Naive B cell (primary cell): Measurements from ENCODE around the gene TPSG1. TPM values are rescaled to one million over a fixed set of nuclear protein-coding genes. Genes with fewer than 3 reads are reported as not detected.

Experiments used
- ATAC-seq, 2 donors: fragments of 150-1000 bp; cut with Tn5 transposase; 2 replicates each; pipeline ENCODE4 v1.10.0; 2021; ENCODE audit warnings: low read depth in 2 of 2, mild to moderate bottlenecking in 2 of 2, moderate library complexity in 2 of 2
- DNase-seq: peaks from one replicate; pipeline ENCODE4 v3.0.0; 2022
- H3K27ac Mint-ChIP-seq, 6 donors: one replicate each; pipeline ENCODE4 v1.8.0; 2020 to 2022; ENCODE audit warnings: mild to moderate bottlenecking in 6 of 6, mixed read lengths in 6 of 6, moderate library complexity in 5 of 6, inconsistent platforms in 2 of 6
- H3K27me3 Mint-ChIP-seq, 3 donors: one replicate each; pipeline ENCODE4 v1.8.0; 2021 to 2022; ENCODE audit warnings: mixed read lengths in 3 of 3, mild to moderate bottlenecking in 1 of 3
- H3K36me3 Mint-ChIP-seq, 2 donors: one replicate each; pipeline ENCODE4 v1.8.0; 2020 to 2022; ENCODE audit warnings: mixed read lengths in 2 of 2, inconsistent platforms in 1 of 2, mild to moderate bottlenecking in 1 of 2
- H3K4me1 Mint-ChIP-seq, 3 donors: one replicate each; pipeline ENCODE4 v1.8.0; 2020 to 2022; ENCODE audit warnings: mixed read lengths in 3 of 3, inconsistent platforms in 1 of 3, mild to moderate bottlenecking in 1 of 3, moderate library complexity in 1 of 3
- H3K4me3 Mint-ChIP-seq, 8 donors: one replicate each; pipeline ENCODE4 v1.8.0; 2020 to 2022; ENCODE audit warnings: mild to moderate bottlenecking in 8 of 8, mixed read lengths in 8 of 8, moderate library complexity in 8 of 8, inconsistent platforms in 2 of 8
- H3K9me3 Mint-ChIP-seq, 7 donors: one replicate each; pipeline ENCODE4 v1.8.0; 2020 to 2022; ENCODE audit warnings: mixed read lengths in 7 of 7, mild to moderate bottlenecking in 5 of 7, inconsistent platforms in 2 of 7, moderate library complexity in 1 of 7
- polyA plus RNA-seq, 6 donors: library from polyadenylated mRNA; unstranded; fragments of 300-500 nt; fragmentation: Illumina TruSeq; gene quantifications; one replicate each; pipeline ENCODE4 v1.2.3, GENCODE V29; 2021; ENCODE audit warnings: low read depth in 6 of 6

TPSG1 gene
- polyA plus RNA-seq, 6 donors from 2014 or later, result not detected

DNA sequence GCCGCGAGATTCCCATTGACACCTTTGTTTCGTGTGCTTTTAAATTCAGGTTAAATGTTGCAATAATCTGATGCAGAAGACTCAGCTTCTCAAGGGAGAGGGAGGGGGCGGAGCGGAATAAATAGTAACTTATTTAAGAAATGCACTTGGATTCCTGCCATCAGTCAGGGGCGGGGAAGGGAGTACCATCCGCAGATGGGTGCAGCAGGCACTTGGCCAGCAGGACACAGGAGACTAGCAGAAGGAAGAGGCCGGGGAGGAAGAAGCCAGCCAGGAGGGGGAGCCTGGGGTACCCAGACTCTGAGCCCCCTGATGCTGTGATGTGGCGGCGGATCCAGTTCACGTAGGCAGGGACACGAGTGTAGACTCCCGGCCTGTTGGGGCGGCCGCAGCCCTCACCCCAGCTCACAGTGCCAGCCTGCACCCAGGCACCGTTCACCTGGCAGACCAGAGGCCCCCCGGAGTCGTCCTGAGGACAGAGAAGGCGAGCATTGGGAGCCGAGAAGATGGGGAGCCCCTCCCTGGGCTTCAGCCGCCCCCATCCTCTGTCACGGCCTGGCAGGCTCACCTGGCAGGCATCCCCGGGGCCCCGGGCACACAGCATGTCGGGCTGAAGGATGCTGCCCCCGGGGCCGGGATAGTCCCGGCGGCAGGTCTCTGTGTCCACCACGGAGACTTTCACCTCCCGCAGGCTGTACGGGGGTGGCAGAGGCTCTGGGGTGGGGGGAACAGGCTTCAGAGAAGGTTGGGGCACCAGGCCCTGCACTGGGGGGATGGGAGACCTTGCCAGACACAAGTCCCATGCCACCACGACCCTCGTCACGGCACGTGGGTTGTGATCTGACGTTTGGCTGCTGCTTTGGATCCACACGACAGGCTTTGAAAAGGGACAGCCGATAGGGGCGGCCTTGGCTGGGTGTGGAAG is 3.2 kb downstream of the TPSG1 start:
- H3K27ac Mint-ChIP-seq, result no peak overlapping the region
- no peaks in the 10 kb centered on the region for H3K36me3 Mint-ChIP-seq
- H3K9me3 Mint-ChIP-seq, result no peaks in the 10 kb centered on the region
- peaks cover 0 to 7% (median 5%) of the 10 kb centered on the region in 3 donors for H3K27me3 Mint-ChIP-seq
- ATAC-seq, result no peak
- no peaks in the 10 kb centered on the region for H3K4me1 Mint-ChIP-seq
- no peak for DNase-seq
- no peak overlapping the region for H3K4me3 Mint-ChIP-seq

DNA sequence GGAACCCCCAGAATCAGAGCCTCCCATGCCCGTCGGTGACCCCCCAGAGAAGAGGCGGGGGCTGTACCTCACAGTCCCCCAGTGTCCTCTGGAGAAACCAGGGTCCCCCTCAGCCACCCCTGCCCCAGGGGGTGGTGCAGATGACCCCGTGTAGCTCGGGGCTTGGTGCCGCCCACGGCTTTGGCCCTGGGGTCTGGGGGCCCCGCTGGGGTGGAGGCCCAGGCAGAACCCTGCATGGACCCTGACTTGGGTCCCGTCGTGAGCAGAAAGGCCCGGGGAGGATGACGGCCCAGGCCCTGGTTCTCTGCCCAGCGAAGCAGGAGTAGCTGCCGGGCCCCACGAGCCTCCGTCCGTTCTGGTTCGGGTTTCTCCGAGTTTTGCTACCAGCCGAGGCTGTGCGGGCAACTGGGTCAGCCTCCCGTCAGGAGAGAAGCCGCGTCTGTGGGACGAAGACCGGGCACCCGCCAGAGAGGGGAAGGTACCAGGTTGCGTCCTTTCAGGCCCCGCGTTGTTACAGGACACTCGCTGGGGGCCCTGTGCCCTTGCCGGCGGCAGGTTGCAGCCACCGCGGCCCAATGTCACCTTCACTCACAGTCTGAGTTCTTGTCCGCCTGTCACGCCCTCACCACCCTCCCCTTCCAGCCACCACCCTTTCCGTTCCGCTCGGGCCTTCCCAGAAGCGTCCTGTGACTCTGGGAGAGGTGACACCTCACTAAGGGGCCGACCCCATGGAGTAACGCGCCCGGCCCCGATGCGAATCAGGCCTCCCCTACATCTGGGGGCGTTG is 4.0 kb downstream of the TPSG1 start:
- no peak overlapping the region for H3K4me3 Mint-ChIP-seq
- H3K27me3 Mint-ChIP-seq, result peaks cover 0 to 7% (median 2%) of the 10 kb centered on the region in 3 donors
- no peak overlapping the region for H3K27ac Mint-ChIP-seq
- H3K36me3 Mint-ChIP-seq, result no peaks in the 10 kb centered on the region
- ATAC-seq, result no peak
- H3K4me1 Mint-ChIP-seq, result no peaks in the 10 kb centered on the region
- H3K9me3 Mint-ChIP-seq, result no peaks in the 10 kb centered on the region
- no peak for DNase-seq

DNA sequence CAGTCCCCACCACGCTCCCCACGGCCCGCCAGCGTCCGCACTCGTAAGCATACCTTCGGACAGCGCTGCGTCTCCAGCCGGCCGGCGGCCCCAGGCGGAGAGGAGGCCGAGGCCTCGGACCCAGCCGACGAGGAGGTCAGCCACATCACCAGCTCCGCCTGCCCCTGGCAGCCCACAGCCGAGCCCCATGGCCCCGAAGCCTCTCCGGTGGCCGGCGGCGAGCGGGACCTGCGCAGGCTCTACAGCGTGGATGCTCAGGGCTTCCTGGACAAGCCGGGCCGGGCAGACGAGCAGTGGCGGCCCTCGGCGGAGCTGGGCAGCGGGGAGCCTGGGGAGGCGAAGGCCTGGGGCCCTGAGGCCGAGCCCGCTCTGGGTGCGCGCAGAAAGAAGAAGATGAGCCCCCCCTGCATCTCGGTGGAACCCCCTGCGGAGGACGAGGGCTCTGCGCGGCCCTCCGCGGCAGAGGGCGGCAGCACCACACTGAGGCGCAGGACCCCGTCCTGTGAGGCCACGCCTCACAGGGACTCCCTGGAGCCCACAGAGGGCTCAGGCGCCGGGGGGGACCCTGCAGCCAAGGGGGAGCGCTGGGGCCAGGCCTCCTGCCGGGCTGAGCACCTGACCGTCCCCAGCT is 4.9 kb downstream of the TPSG1 start:
- no peaks in the 10 kb centered on the region for H3K4me1 Mint-ChIP-seq
- peaks cover 0 to 7% (median 5%) of the 10 kb centered on the region in 3 donors for H3K27me3 Mint-ChIP-seq
- ATAC-seq, result no peak
- no peak for DNase-seq
- no peaks in the 10 kb centered on the region for H3K36me3 Mint-ChIP-seq
- no peak overlapping the region for H3K4me3 Mint-ChIP-seq
- no peak overlapping the region for H3K27ac Mint-ChIP-seq
- no peaks in the 10 kb centered on the region for H3K9me3 Mint-ChIP-seq

DNA sequence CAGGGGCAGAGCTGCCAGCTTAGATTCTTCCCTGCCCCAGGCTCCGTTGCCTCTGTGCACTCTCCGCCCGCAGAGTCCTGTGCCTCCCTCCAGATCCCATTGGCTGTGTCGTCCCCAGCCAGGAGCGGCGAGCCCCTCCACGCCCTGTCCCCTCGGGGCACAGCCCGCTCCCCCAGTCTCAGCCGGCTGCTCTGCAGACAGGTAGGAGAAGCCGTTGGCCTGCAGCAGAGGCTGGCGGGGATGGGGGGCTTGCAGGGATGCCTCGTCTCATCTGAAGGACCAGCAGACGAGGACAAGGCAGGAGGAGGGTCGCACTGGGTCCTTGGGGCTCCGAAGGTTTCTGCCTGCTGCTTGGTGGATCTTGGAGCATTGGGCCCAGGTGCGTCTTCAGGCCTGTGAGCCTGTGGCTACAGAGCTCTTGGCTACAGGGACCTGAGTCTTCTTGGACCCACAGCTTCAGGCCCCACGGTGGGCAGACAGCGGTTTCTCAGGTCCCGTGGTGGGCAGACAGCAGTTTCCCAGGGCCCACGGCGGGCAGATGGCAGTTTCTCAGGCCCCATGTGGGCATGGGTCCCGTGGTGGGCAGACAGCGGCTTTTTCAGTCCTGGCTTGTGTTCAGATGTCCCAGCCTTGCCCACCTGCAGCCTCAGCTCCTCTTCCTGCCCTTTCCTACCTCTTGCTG is 6.0 kb downstream of the TPSG1 start:
- no peak overlapping the region for H3K27ac Mint-ChIP-seq
- H3K27me3 Mint-ChIP-seq, result peaks cover 0 to 7% (median 5%) of the 10 kb centered on the region in 3 donors
- ATAC-seq, result no peak
- DNase-seq, result no peak
- H3K4me3 Mint-ChIP-seq, result peak overlapping the region in 1 of 8 donors; percentile 35
- no peaks in the 10 kb centered on the region for H3K36me3 Mint-ChIP-seq
- H3K4me1 Mint-ChIP-seq, result no peaks in the 10 kb centered on the region
- H3K9me3 Mint-ChIP-seq, result no peaks in the 10 kb centered on the region

DNA sequence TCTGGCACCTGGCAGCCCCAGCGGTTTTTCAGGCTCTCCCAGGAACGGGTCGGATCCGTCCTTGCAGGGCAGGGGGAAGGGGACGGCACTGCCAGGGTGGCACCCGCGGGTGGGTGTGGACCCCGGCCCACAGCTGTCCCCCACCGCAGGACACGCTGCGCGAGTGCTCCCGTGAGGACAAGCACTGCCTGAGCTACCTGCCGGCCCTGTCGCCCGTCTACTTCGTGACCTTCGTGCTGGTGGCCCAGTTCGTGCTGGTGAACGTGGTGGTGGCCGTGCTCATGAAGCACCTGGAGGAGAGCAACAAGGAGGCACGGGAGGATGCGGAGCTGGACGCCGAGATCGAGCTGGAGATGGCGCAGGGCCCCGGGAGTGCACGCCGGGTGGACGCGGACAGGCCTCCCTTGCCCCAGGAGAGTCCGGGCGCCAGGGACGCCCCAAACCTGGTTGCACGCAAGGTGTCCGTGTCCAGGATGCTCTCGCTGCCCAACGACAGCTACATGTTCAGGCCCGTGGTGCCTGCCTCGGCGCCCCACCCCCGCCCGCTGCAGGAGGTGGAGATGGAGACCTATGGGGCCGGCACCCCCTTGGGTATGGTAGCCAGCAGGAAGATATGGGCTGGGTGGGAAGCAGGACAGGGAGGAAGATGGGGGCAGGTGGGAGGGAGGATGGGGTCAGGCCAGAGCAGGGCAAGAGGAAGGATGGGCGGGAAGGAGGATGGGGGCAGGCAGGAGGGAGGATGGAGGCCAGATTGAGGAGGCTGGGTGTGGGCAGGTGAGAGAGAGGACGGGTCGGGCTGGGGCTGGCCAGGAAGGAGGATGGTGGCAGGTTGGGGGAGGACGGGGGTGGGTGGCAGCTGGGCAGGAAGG is 6.8 kb downstream of the TPSG1 start:
- H3K4me1 Mint-ChIP-seq, result no peaks in the 10 kb centered on the region
- ATAC-seq (no peak), DNase-seq (no peak)
- peaks cover 0 to 7% (median 5%) of the 10 kb centered on the region in 3 donors for H3K27me3 Mint-ChIP-seq
- no peak overlapping the region for H3K27ac Mint-ChIP-seq
- no peak overlapping the region for H3K4me3 Mint-ChIP-seq
- H3K9me3 Mint-ChIP-seq, result no peaks in the 10 kb centered on the region
- H3K36me3 Mint-ChIP-seq, result no peaks in the 10 kb centered on the region

DNA sequence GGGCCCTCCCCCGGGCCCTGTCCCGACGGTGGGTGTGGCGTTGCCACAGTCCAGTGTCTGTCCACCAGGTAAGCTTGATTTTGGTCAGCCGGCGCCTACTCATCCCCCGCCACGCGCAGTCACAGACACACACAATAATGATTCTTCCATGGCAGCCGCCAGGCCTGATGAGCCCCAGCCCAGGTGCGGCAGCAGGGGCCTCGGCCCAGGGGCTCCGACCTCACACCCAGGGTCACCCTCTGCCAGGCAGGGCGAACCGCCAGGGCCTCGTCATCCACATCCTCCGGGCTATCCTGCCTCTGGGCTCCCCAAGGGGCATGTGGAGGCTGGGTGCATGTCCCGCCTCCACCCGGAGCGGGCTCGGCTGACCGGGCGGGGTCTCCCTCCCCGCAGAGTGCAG is 7.5 kb downstream of the TPSG1 start:
- Mint-ChIP-seq H3K4me3 (no peak overlapping the region), H3K4me1 (no peaks in the 10 kb centered on the region)
- no peak for ATAC-seq

DNA sequence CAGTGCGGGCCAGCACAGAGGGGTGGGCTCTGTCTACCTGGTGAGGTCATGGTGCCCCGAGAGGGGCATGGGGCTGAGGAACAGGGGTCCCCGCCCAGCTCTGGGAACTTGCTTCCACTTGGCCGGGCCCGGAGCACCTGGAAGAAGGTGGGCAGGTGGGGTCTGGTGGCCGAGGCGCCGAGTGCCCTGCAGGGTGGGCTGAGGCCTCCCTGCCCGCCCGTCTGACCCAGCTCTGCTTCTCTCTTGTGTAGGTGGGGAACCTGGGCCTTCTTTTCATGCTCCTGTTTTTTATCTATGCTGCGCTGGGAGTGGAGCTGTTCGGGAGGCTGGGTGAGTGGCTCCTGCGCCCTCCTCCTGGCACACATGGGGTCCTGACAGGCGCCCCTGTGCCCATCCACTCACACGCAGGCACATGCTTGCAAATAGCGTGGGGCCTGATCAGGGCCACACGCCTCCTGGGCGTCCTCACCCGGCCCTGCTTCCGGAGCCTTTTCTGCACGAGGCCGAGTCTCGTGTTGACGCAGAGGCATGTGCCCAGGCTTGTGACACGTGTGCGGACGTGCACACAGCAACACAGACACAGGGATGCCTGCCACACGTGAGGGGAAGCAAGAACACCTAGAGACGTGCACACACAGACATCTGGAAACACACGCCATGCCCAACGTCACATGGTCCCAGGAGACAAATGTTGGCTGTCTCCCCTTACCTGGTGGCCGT is 8.2 kb downstream of the TPSG1 start:
- no peaks in the 10 kb centered on the region for H3K9me3 Mint-ChIP-seq
- no peak for ATAC-seq
- no peak for DNase-seq

More for the DNA sequence above, 7.5 kb downstream of the TPSG1 start:
- Mint-ChIP-seq H3K9me3 (no peaks in the 10 kb centered on the region), H3K27ac (no peak overlapping the region), H3K36me3 (no peaks in the 10 kb centered on the region), H3K27me3 (peaks cover 0 to 7% (median 5%) of the 10 kb centered on the region in 3 donors)
- DNase-seq, result no peak

DNA sequence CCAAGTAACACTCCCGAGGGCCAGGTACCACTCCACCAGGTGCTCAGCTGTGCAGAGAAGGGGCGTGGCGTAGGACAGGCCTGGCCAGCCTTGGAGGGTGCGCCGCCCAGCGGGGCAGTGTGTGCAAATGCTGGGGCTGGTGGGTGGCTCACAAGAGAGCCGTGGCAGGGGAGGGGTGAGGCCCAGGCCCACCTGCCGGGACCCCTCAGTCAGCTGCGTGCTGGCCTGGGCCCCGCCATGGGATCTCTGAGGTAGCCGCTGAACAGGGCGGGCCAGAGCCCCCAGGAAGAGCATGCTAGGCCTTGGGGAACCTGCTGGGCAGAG is 8.8 kb downstream of the TPSG1 start:
- no peaks in the 10 kb centered on the region for H3K9me3 Mint-ChIP-seq
- H3K4me3 Mint-ChIP-seq, result no peak overlapping the region
- H3K27ac Mint-ChIP-seq, result no peak overlapping the region
- no peak for DNase-seq
- ATAC-seq, result no peak
- peaks cover 0 to 5% (median under 1%) of the 10 kb centered on the region in 3 donors for H3K27me3 Mint-ChIP-seq
- no peaks in the 10 kb centered on the region for H3K4me1 Mint-ChIP-seq
- H3K36me3 Mint-ChIP-seq, result no peaks in the 10 kb centered on the region

More for the DNA sequence above, 8.2 kb downstream of the TPSG1 start:
- Mint-ChIP-seq H3K27me3 (peaks cover 0 to 6% (median 5%) of the 10 kb centered on the region in 3 donors), H3K4me3 (no peak overlapping the region), H3K27ac (no peak overlapping the region), H3K4me1 (no peaks in the 10 kb centered on the region), H3K36me3 (no peaks in the 10 kb centered on the region)

DNA sequence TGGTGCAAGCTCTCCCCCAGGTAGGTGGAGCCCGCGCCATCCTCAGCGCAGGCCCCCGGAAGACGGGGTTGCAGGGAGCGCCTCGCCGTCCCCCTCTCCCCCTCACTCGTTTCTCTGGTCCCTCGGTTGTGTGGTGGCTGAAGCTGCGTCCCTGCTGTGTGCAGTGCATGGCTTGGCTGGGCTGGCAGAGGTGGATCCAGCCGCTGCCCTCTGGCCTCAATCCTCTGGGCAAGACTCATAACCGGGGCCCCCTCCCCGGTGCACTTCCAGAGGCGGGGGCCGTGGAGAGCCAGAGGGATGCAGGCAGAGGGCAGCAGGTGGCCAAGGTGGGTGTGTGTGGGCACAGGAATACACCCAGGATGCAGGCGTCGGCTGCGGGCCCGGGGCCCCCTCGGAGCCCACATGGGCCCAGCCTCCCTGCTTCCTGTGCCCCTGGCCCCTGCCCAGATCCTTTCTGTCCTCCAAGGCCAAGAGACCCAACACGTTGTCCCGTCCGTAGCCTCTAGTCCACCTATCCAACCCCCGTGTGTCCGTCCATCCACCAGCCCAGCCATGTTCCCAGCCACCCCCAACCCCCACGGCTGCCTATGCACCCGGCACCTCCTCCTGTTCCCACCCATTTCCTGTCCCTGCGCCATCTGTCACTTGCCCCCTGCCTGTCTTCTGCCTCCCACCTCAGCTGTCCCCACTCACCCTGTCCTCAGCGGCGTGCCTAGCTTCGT is 9.3 kb downstream of the TPSG1 start:
- Mint-ChIP-seq H3K4me1 (no peaks in the 10 kb centered on the region), H3K36me3 (no peaks in the 10 kb centered on the region), H3K27ac (no peak overlapping the region), H3K27me3 (peaks cover 0 to 5% (median 0%) of the 10 kb centered on the region in 3 donors), H3K4me3 (no peak overlapping the region), H3K9me3 (no peaks in the 10 kb centered on the region)
- DNase-seq (no peak), ATAC-seq (no peak)

DNA sequence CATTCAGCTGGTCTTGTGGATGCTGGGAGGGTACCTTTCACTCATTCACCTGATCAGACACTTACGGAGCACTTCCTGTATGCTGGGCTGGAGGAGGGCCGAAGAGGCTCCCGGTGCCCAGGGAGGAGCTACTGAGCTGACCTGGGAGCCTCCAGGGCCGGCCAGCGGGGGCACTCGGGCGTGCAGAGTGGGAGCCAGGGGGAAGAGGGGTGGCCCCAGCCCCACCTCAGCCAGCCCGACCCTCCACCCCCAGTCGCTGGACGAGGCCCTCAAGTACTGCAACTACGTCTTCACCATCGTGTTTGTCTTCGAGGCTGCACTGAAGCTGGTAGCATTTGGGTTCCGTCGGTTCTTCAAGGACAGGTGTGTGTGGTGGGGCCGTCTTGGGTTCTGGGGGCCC is 10.3 kb downstream of the TPSG1 start:
- Mint-ChIP-seq H3K4me3 (peak overlapping the region in 1 of 8 donors; percentile 53), H3K9me3 (no peaks in the 10 kb centered on the region), H3K36me3 (no peaks in the 10 kb centered on the region), H3K4me1 (no peaks in the 10 kb centered on the region), H3K27me3 (peaks cover 0 to 5% (median 0%) of the 10 kb centered on the region in 3 donors), H3K27ac (no peak overlapping the region)
- DNase-seq (no peak), ATAC-seq (no peak)

DNA sequence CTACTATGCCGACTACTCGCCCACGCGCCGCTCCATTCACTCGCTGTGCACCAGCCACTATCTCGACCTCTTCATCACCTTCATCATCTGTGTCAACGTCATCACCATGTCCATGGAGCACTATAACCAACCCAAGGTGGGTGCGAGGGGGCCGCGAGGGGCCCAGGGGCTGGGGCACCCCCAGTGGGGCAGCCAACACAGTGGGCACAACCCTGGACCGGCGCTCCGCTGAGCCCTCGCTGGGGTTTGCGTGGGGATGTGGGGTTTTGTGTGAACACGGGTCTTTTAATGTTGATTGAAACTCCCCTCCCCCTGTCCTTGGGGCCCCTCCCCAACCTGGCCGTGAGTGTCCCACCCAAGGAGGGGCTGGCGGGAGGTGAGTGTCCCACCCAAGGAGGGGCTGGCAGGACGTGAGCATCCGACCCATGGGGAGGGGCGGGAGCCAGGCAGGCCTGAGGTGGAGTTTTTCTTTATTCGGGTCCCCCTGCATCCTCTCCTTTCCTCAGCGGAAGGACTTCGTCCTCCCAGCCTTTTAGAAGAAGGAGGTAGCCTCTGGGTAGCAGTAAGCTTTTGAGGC is 11.2 kb downstream of the TPSG1 start:
- no peaks in the 10 kb centered on the region for H3K36me3 Mint-ChIP-seq
- ATAC-seq, result no peak
- H3K27me3 Mint-ChIP-seq, result peaks cover 0 to 5% (median 0%) of the 10 kb centered on the region in 3 donors
- no peak for DNase-seq
- H3K4me1 Mint-ChIP-seq, result no peaks in the 10 kb centered on the region
- H3K4me3 Mint-ChIP-seq, result no peak overlapping the region
- H3K27ac Mint-ChIP-seq, result no peak overlapping the region
- H3K9me3 Mint-ChIP-seq, result no peaks in the 10 kb centered on the region
